ENCODE measurements around the gene LRP8. TPM values are rescaled to one million over a fixed set of nuclear protein-coding genes. Genes with fewer than 3 reads are reported as not detected.

Gene LRP8
- total and polyA plus RNA-seq, 2 donors (not counting 1 experiment from before 2014, with no cell fraction given), result 7.8 to 9.4 TPM

- Mint-ChIP-seq H3K9me3 (ENCODE audit: insufficient read depth) (peaks cover 8% of the 10 kb centered on the region), H3K4me3 (no peak overlapping the region), H3K4me1 (no peaks in the 10 kb centered on the region), H3K27me3 (no peaks in the 10 kb centered on the region), H3K27ac (no peak overlapping the region)
- intact Hi-C loops (cut with micrococcal nuclease), result no loop called here
- ChIA-PET CTCF (no interaction called here), POLR2A (no interaction called here)
- Histone ChIP-seq H3K4me2 (replicated peaks; ENCODE audit: low read depth, low read length, poor library complexity, severe bottlenecking) (no peak overlapping the region), H3K79me2 (ENCODE audit: control insufficient read depth, insufficient read depth, low read length) (no peaks in the 10 kb centered on the region), H3K27ac (ENCODE audit: low read length in 2 of 2) (no peak overlapping the region), H4K20me1 (ENCODE audit: control insufficient read depth, insufficient read depth, low read length, poor library complexity, severe bottlenecking) (no peaks in the 10 kb centered on the region), H3K36me3 (replicated peaks in 1 of 2; ENCODE audit: control extremely low read depth in 1 of 2, control insufficient read depth in 1 of 2, extremely low read depth in 1 of 2, insufficient read depth in 2 of 2, low read length in 1 of 2) (peaks cover 0 to under 1% of the 10 kb centered on the region in 2 experiments), H3K9ac (ENCODE audit: low read length) (no peak overlapping the region), H3K9me3 (ENCODE audit: control extremely low read depth in 1 of 3, control insufficient read depth in 2 of 3, insufficient read depth in 1 of 3, low read length in 2 of 3) (peaks cover 3 to 20% (median 4%) of the 10 kb centered on the region in 3 donors), H2AFZ (ENCODE audit: insufficient read depth, low read depth, low read length, poor library complexity, severe bottlenecking) (no peak overlapping the region), H3K4me3 (ENCODE audit: control extremely low read depth in 1 of 5, extremely low read depth in 1 of 5, insufficient read depth in 1 of 5, low read depth in 2 of 5, low read length in 4 of 5) (no peak overlapping the region), H3K4me1 (ENCODE audit: control insufficient read depth in 2 of 2, insufficient read depth in 2 of 2, low read length in 2 of 2) (no peaks in the 10 kb centered on the region), H3K27me3 (replicated peaks in 1 of 4; ENCODE audit: control extremely low read depth in 1 of 4, control insufficient read depth in 3 of 4, insufficient read depth in 4 of 4, low read length in 3 of 4) (no peaks in the 10 kb centered on the region)
- no peak for TF ChIP-seq CTCF (IDR thresholded peaks at IDR 0.05)
- no peak for TF ChIP-seq EZH2 (IDR thresholded peaks at IDR 0.05; ENCODE audit: borderline replicate concordance, insufficient read depth, low read depth, low read length, poor library complexity, severe bottlenecking)
- ATAC-seq (ENCODE audit: low read depth), result no peak
- no peak for DNase-seq
Observed at GRCh38 chr1:53354119-53354518, 26.2 kb upstream of the LRP8 start.

- TF ChIP-seq CTCF (IDR thresholded peaks at IDR 0.05), result no peak
- TF ChIP-seq EZH2 (IDR thresholded peaks at IDR 0.05; ENCODE audit: borderline replicate concordance, insufficient read depth, low read depth, low read length, poor library complexity, severe bottlenecking), result no peak
- ATAC-seq (ENCODE audit: low read depth) (no peak), DNase-seq (no peak)
- Histone ChIP-seq H3K4me3 (ENCODE audit: control extremely low read depth in 1 of 5, extremely low read depth in 1 of 5, insufficient read depth in 1 of 5, low read depth in 2 of 5, low read length in 4 of 5) (no peak overlapping the region), H3K27ac (ENCODE audit: low read length in 2 of 2) (no peak overlapping the region), H3K4me1 (ENCODE audit: control insufficient read depth in 2 of 2, insufficient read depth in 2 of 2, low read length in 2 of 2) (no peaks in the 10 kb centered on the region), H3K36me3 (replicated peaks in 1 of 2; ENCODE audit: control extremely low read depth in 1 of 2, control insufficient read depth in 1 of 2, extremely low read depth in 1 of 2, insufficient read depth in 2 of 2, low read length in 1 of 2) (no peaks in the 10 kb centered on the region), H4K20me1 (ENCODE audit: control insufficient read depth, insufficient read depth, low read length, poor library complexity, severe bottlenecking) (no peaks in the 10 kb centered on the region), H3K4me2 (replicated peaks; ENCODE audit: low read depth, low read length, poor library complexity, severe bottlenecking) (no peak overlapping the region), H2AFZ (ENCODE audit: insufficient read depth, low read depth, low read length, poor library complexity, severe bottlenecking) (no peak overlapping the region), H3K27me3 (replicated peaks in 1 of 4; ENCODE audit: control extremely low read depth in 1 of 4, control insufficient read depth in 3 of 4, insufficient read depth in 4 of 4, low read length in 3 of 4) (no peaks in the 10 kb centered on the region), H3K9ac (ENCODE audit: low read length) (no peak overlapping the region), H3K79me2 (ENCODE audit: control insufficient read depth, insufficient read depth, low read length) (no peaks in the 10 kb centered on the region), H3K9me3 (ENCODE audit: control extremely low read depth in 1 of 3, control insufficient read depth in 2 of 3, insufficient read depth in 1 of 3, low read length in 2 of 3) (peaks cover 3 to 6% (median 4%) of the 10 kb centered on the region in 3 donors)
- POLR2A ChIA-PET, result no interaction called here
- H3K9me3 Mint-ChIP-seq (ENCODE audit: insufficient read depth), result peaks cover 4% of the 10 kb centered on the region
- no peak overlapping the region for H3K4me3 Mint-ChIP-seq
- intact Hi-C loops (cut with micrococcal nuclease), result no loop called here
- no peaks in the 10 kb centered on the region for H3K4me1 Mint-ChIP-seq
- no peaks in the 10 kb centered on the region for H3K27me3 Mint-ChIP-seq
- no peak overlapping the region for H3K27ac Mint-ChIP-seq
- no CpG with 5 or more reads among the region's 1 CpG for WGBS (ENCODE audit: insufficient coverage)
- CTCF ChIA-PET, result interaction anchor here (1.2 kb wide), 1 partner anchor 74 kb away, joined by 3 read pairs; no protein-coding TSS in a partner anchor
Observed at GRCh38 chr1:53352561-53352960, 24.7 kb upstream of the LRP8 start.

Data from B cell (primary cell).